Neural crest cell (in vitro differentiated cells): ENCODE measurements around the gene ZNF564. TPM values are rescaled to one million over a fixed set of nuclear protein-coding genes. Genes with fewer than 3 reads are reported as not detected.
"Not testable (repeated sequence)": the region's sequence is repeated elsewhere in the genome, so short reads cannot be mapped to it uniquely, and the experiment has no call there.

ENCODE experiments used
- DNase-seq: peaks from one replicate; pipeline ENCODE4 v3.0.0; 2021; ENCODE audit warnings: low read depth, mixed read lengths, low spot score
- H3K27ac Mint-ChIP-seq: one replicate; pipeline ENCODE4 v1.8.0; 2021; ENCODE audit warnings: mild to moderate bottlenecking, mixed read lengths; ENCODE audit not compliant: unreplicated experiment
- H3K27me3 Mint-ChIP-seq: 2 replicates; pipeline ENCODE4 v1.8.0; 2021; ENCODE audit warnings: low read depth, mild to moderate bottlenecking, mixed read lengths
- H3K36me3 Mint-ChIP-seq: 2 replicates; pipeline ENCODE4 v1.8.0; 2021; ENCODE audit warnings: low read depth, mild to moderate bottlenecking, mixed read lengths
- H3K4me1 Mint-ChIP-seq: 2 replicates; pipeline ENCODE4 v1.8.0; 2021; ENCODE audit warnings: mixed read lengths
- H3K4me3 Mint-ChIP-seq: one replicate; pipeline ENCODE4 v1.8.0; 2021; ENCODE audit warnings: mild to moderate bottlenecking, mixed read lengths
- H3K9me3 Mint-ChIP-seq: 2 replicates; pipeline ENCODE4 v1.8.0; 2021; ENCODE audit warnings: mixed read lengths
- total RNA-seq: library from RNA; stranded (reverse); gene quantifications from 2 replicates; pipeline ENCODE4 v1.2.1, GENCODE V29; 2021
- TF ChIP-seq, protein P1 (sequence below): fragments of 200-600 bp; sonication (generic); conservative IDR thresholded peaks from 2 replicates; pipeline ENCODE4 v1.5.0; 2021; ENCODE audit warnings: antibody characterized with exemption, mild to moderate bottlenecking

Gene ZNF564
- total RNA-seq, 1 donor from 2014 or later: 9.9 TPM

DNA sequence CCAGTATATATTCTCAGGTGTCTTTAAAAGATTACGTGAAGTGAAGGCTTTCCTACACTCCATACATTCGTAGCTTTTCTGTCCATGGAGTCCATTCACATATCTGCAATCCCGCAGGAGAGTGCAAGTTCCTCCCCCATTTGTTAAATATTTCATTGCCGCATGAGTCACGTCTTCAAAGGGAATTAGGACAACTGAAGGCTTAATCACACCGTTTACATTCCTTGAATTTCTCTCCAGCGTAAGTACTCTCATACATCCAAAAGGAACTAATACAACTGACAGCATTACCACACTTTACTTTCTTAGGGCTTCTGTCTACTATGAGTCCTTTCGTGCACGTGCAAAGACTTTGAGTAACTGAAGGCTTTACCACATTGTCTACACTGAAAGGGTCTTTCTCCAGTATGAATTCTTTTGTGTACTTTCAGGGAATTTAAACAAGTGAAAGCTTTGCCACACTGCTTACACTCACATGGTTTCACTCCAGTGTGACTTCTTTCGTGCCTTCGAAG is 29.0 kb upstream of the ZNF564 start:
- Mint-ChIP-seq H3K27me3 (no peaks in the 10 kb centered on the region), H3K9me3 (peaks cover 21% of the 10 kb centered on the region), H3K36me3 (peaks cover 64% of the 10 kb centered on the region), H3K4me1 (no peaks in the 10 kb centered on the region), H3K27ac (no peak overlapping the region), H3K4me3 (no peak overlapping the region)
- no peak for DNase-seq
- TF ChIP-seq, protein P1, sequence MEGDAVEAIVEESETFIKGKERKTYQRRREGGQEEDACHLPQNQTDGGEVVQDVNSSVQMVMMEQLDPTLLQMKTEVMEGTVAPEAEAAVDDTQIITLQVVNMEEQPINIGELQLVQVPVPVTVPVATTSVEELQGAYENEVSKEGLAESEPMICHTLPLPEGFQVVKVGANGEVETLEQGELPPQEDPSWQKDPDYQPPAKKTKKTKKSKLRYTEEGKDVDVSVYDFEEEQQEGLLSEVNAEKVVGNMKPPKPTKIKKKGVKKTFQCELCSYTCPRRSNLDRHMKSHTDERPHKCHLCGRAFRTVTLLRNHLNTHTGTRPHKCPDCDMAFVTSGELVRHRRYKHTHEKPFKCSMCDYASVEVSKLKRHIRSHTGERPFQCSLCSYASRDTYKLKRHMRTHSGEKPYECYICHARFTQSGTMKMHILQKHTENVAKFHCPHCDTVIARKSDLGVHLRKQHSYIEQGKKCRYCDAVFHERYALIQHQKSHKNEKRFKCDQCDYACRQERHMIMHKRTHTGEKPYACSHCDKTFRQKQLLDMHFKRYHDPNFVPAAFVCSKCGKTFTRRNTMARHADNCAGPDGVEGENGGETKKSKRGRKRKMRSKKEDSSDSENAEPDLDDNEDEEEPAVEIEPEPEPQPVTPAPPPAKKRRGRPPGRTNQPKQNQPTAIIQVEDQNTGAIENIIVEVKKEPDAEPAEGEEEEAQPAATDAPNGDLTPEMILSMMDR: no peak

DNA sequence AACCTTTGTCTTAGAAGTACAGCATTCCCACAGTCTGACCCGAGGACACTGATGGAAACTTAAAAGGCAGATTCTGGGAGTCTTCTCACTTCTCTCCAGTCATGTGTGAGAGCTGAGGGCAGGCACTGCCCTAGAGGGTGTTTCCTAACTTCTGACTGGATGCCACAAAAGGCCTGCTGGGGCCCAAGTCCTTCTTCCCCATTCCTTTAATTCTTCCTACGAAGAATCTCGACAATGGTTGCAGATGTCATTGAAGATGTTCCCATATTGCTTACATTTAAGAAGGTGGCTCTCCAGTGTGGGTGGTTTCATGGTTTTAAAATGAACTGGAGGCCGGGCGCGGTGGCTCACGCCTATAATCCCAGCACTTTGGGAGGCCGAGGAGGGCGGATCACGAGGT is 27.4 kb upstream of the ZNF564 start:
- no peaks in the 10 kb centered on the region for H3K27me3 Mint-ChIP-seq
- no peak overlapping the region for H3K4me3 Mint-ChIP-seq
- H3K9me3 Mint-ChIP-seq: peaks cover 21% of the 10 kb centered on the region
- H3K4me1 Mint-ChIP-seq: no peaks in the 10 kb centered on the region
- TF ChIP-seq, protein P1: no peak
- no peak overlapping the region for H3K27ac Mint-ChIP-seq
- peaks cover 68% of the 10 kb centered on the region for H3K36me3 Mint-ChIP-seq
- no peak for DNase-seq

DNA sequence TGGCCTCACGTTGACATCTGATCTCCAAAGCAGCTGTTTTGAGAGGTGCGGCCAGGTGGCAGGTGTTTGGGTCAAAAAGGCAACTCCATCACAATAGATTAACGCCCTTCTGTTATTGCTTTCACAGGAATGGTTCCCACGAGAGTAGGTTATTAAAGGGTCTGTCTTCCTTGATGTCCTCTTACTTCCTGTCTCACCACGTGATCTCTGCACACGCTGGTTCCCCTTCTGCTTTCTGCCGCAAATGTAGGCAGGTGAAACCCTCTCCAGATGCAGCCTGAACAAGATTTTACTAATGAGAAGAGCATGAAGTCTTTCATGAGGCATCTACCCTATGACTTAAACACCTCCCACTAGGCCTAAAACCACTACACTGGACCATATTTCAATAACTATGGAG is 22.8 kb upstream of the ZNF564 start:
- Mint-ChIP-seq H3K27me3 (no peaks in the 10 kb centered on the region), H3K4me1 (peaks cover 5% of the 10 kb centered on the region), H3K4me3 (no peak overlapping the region), H3K27ac (no peak overlapping the region), H3K9me3 (peaks cover 4% of the 10 kb centered on the region), H3K36me3 (peaks cover 29% of the 10 kb centered on the region)
- no peak for DNase-seq
- TF ChIP-seq, protein P1: no peak

DNA sequence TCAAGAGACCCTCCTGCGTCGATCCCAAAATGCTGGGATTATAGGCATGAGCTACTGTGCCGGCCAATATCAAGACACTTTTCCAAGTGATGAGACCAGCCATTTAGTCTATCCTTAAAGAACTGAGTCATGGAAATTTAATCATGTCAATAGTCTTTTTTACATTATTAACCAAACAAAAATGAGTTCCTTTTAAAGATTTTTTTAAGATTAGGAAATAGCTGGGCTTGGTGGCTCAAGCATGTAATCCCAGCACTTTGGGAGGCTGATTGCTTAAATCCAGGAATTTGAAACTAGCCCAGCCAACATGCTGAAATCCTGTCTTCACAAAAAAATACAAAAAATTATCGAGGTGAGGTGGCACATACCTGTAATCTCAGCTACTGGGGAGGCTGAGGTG is 16.7 kb upstream of the ZNF564 start:
- H3K4me1 Mint-ChIP-seq: peaks cover 11% of the 10 kb centered on the region
- no peak for DNase-seq
- no peak overlapping the region for H3K4me3 Mint-ChIP-seq
- H3K36me3 Mint-ChIP-seq: no peaks in the 10 kb centered on the region
- TF ChIP-seq, protein P1: no peak
- H3K27me3 Mint-ChIP-seq: peaks cover 4% of the 10 kb centered on the region
- no peaks in the 10 kb centered on the region for H3K9me3 Mint-ChIP-seq
- H3K27ac Mint-ChIP-seq: no peak overlapping the region

DNA sequence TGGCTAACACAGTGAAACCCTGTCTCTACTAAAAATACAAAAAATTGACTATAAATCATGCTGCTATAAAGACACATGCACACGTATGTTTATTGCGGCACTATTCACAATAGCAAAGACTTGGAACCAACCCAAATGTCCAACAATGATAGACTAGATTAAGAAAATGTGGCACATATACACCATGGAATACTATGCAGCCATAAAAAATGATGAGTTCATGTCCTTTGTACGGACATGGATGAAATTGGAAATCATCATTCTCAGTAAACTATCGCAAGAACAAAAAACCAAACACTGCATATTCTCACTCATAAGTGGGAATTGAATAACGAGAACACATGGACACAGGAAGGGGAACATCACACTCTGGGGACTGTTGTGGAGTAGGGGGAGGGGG is 15.1 kb upstream of the ZNF564 start:
- not testable (repeated sequence) for H3K27ac Mint-ChIP-seq, H3K27me3 Mint-ChIP-seq, H3K4me1 Mint-ChIP-seq, H3K4me3 Mint-ChIP-seq, H3K36me3 Mint-ChIP-seq, DNase-seq, H3K9me3 Mint-ChIP-seq

DNA sequence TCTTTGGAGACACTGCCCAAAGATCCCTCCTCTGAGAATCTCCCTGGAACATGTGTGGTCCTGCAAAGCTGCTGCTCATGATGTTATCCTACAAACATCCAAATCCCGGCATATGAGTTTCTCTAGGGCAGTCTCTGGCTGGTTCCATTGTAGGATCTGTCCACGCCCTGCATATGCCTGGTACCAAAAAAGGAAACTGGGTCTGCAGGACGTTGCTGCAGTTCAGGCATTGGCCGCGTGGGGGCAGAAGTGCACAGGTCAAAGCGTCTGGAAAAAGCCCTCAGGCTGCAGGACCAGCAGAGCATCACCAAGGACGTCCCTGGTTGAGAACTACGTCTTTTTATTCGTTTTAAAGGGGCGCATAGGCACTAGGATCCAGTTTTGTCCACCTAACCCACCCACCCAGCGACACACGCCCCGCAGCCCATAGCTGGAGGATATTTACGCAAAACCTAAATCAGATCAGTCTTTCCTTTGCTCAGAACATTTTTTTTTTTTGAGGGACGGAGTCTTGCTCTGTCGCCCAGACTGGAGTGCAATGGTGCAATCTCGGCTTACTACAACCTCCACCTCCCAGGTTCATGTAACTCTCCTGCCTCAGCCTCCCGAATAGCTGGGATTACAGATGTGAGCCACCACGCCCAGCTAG is 12.9 kb upstream of the ZNF564 start:
- Mint-ChIP-seq H3K4me3 (no peak overlapping the region), H3K27ac (no peak overlapping the region), H3K36me3 (no peaks in the 10 kb centered on the region), H3K4me1 (peaks cover 5% of the 10 kb centered on the region), H3K9me3 (no peaks in the 10 kb centered on the region), H3K27me3 (peaks cover 7% of the 10 kb centered on the region)
- peak; percentile 98 for DNase-seq
- TF ChIP-seq, protein P1: peak; percentile 94
